Measurements from ENCODE around the gene ZNF593OS. TPM values are rescaled to one million over a fixed set of nuclear protein-coding genes. Genes with fewer than 3 reads are reported as not detected.

ZNF593OS gene
- total and polyA plus RNA-seq, 9 donors = 0.31 to 1.6 (median 0.88) TPM

DNA sequence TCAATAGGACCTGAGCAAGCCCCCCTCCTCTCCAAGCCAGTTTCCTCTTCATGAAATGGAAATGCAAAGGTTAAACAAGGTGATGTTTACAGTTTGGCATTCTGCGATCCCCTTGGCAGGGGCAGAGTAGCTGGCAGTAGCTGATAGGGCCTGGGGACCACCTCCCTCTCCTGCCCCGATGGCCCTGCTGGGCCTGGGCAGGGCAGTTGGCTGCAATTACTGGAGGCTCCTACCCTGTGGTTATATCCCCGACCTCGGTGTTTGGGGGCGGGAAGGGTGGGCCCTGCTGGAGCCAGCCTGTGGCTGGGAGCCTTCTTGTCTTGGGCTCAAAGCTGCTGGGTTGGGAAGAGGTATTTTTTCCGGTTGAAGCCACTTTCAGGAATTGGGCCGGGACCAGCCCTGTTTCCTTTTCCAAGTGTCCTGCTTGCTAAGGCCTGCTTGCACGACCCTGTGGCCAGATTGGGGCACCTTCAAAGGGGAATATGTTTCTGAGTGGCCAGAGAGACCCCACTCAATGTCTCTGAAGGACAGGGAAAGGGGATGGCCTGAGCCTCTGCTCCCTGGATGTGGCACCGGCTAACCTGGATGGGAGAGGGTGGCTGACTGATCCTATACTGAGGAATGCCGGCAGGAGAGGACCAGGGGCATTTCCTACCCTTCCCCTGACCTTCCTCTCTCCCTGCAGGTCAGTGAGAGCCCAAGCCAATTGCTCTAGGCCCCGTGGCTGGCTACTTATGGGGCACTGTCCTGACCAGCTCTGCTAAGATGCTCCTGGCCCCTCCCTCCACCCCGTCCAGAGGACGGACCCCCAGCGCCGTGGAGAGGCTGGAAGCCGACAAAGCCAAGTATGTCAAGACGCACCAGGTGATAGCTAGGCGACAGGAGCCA, 10.9 kb downstream of the ZNF593OS start:
- Histone ChIP-seq H3K4me3 (ENCODE audit: low read length) (peak overlapping the region; percentile 46), H3K27ac (ENCODE audit: low read length) (no peak overlapping the region), H3K27me3 (ENCODE audit: control insufficient read depth, insufficient read depth, low read length) (peaks cover 24% of the 10 kb centered on the region), H3K9me3 (replicated peaks; ENCODE audit: control insufficient read depth, low read depth, low read length) (no peaks in the 10 kb centered on the region), H3K4me1 (ENCODE audit: control insufficient read depth, insufficient read depth, low read length) (peaks cover 51% of the 10 kb centered on the region), H3K36me3 (ENCODE audit: control insufficient read depth, insufficient read depth, low read length) (no peaks in the 10 kb centered on the region)
- 13% methylated on average over 9 of the region's 18 CpGs for WGBS (ENCODE audit: insufficient coverage)
- no peak for DNase-seq

DNA sequence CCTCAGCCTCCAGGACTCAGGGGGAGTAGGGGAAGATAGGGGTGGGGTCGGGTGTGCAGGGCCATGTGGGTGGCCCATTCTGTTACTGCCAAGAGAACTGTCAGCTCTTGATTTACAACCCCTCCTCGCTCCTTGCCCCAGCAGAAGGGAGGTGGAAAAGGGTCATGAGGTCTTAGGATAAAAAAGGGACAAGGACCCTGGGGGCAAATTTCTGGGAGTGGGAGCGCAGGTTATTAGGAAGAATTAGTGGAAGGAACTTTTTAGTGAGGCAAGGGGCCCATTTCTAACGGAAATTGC, 11.9 kb downstream of the ZNF593OS start:
- no peak for DNase-seq
- Histone ChIP-seq H3K9me3 (replicated peaks; ENCODE audit: control insufficient read depth, low read depth, low read length) (no peaks in the 10 kb centered on the region), H3K27ac (ENCODE audit: low read length) (peak overlapping the region; percentile 35), H3K27me3 (ENCODE audit: control insufficient read depth, insufficient read depth, low read length) (peaks cover 35% of the 10 kb centered on the region), H3K4me3 (ENCODE audit: low read length) (peak overlapping the region; percentile 16), H3K4me1 (ENCODE audit: control insufficient read depth, insufficient read depth, low read length) (peaks cover 55% of the 10 kb centered on the region), H3K36me3 (ENCODE audit: control insufficient read depth, insufficient read depth, low read length) (no peaks in the 10 kb centered on the region)
- 100% methylated on average over 1 of the region's 4 CpGs for WGBS (ENCODE audit: insufficient coverage)

DNA sequence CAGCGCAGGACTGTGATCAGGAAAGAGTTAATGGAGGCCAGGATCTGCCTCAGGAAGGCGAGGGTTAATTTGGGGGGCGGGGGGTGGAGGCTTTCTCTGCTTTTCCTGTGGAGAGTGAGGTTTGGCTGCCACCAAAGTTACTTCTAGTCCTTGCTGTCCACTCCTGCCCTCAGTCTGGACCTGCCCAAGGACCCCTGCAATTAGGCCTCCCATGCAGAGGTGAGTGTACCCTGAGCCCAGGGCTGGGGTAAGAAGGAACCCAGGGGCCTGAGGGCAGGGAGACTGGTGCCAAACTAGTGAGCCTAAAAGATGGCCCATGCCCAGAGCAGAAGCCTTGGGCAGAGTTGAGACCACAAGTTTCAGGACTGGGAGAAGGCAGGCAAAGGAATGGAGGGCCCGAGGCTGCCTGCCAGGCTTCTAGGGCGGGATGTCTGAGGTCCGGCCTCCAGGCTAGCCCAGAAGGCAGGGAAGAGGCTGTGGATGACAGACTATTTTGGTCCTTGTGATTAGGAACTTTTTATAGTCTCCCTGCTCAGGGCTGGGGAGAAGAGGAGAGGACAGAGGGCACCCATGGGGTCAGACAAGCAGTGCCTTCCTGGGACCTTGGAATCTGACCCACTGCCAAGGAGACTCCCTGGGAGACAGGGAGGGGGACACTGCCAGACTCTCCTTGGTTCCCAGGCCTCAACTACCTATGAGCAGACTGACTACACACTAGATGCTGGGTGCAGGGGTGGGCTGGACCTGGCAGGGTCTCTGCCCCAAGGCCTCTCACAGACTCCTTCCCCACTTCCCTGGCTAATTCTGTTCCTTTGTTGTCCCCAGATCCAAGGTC, 12.5 kb downstream of the ZNF593OS start, which contains the start of gene FAM110D:
Gene FAM110D, plus strand, starts transcription at position 172 of the 835 bp plus-strand sequence. CDS start 2,213 bp downstream, outside the sequence.
- H3K4me3 ChIP-seq (ENCODE audit: low read length) = peak within 1 kb of the TSS; percentile 16
- H3K4me1 ChIP-seq (ENCODE audit: control insufficient read depth, insufficient read depth, low read length) = peaks cover 53% of the 10 kb centered on the region
- peak; percentile 33 for DNase-seq

DNA sequence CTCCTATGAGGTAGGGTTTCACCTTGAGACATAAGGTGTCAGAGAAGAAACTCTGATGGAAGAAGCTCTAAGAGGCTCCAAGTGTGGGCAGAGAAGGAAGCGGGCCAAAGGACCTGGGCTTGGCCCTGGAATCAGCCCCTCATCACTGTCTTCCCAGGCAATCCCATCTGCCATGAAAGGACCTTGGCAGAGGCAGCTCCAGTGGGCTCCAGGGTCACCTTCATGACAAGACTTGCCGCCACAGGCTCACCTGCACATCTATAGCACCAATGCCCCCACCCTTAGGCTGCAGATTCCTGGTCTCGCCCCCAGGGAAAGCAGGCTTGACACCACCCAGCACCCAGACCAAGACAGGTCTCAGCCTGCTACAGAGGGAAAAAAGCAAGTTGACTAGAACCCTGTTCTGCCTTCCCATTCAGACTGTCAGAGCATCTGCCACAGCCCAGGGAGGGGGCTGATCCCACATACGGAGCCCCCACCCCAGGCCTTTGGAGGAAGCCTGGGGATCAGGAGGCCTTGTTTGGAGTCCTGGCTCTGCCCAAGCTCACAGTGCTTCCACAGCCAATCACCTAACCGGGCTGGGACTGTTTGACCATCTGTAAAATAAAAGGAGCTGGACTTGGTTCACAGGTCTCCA, 13.2 kb downstream of the ZNF593OS start:
- 74% methylated on average over 4 of the region's 5 CpGs for WGBS (ENCODE audit: insufficient coverage)
- peaks cover 35% of the 10 kb centered on the region for H3K27me3 ChIP-seq (ENCODE audit: control insufficient read depth, insufficient read depth, low read length)
- peaks cover 47% of the 10 kb centered on the region for H3K4me1 ChIP-seq (ENCODE audit: control insufficient read depth, insufficient read depth, low read length)
- no peak for DNase-seq
- no peaks in the 10 kb centered on the region for H3K9me3 ChIP-seq (replicated peaks; ENCODE audit: control insufficient read depth, low read depth, low read length)
- no peak overlapping the region for H3K27ac ChIP-seq (ENCODE audit: low read length)
- H3K4me3 ChIP-seq (ENCODE audit: low read length) = no peak overlapping the region
- H3K36me3 ChIP-seq (ENCODE audit: control insufficient read depth, insufficient read depth, low read length) = no peaks in the 10 kb centered on the region

More for the DNA sequence above, 12.5 kb downstream of the ZNF593OS start, which contains the start of gene FAM110D:
- peak within 1 kb of the TSS; percentile 35 for H3K27ac ChIP-seq (ENCODE audit: low read length)
- peaks cover 35% of the 10 kb centered on the region for H3K27me3 ChIP-seq (ENCODE audit: control insufficient read depth, insufficient read depth, low read length)
- no peaks in the 10 kb centered on the region for H3K36me3 ChIP-seq (ENCODE audit: control insufficient read depth, insufficient read depth, low read length)
- H3K9me3 ChIP-seq (replicated peaks; ENCODE audit: control insufficient read depth, low read depth, low read length) = no peaks in the 10 kb centered on the region
- WGBS (ENCODE audit: insufficient coverage) = 18% methylated on average over 2 of the region's 6 CpGs

DNA sequence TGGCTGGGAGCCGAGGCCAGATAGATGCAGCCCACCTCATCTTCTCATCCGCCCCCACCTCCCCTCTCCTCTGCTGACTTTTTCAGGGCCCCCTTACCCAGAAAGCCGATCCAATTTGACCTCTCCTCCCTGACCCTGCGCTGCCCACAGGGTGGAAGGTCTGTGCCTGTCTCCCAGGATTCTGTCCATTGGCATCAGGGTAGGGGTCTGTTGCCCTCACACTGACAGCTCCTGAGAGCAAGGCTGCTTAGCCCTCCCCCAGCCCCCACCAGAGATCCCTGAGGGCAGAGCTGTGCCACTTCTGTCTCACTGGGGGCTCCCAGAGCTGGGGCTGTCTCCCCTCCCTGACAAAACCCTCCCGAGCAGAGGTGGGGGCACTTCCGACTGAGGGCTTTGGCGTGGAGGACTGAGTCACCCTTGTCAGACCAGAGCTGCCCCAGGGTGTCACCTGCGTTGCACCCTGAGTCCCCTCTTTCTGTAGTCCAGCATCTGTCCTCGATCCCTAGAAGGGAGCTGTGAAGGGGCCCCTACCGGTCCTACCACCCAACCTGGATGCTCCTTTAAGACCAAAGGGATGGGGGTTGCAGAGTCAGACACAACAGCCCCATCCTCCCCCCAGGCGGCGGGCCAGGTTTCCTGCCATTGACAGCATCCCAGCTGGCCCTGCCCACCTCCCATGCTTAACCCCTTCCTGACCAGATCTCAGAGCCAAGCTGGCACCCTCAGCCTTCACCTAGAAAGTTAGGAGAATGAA, 15.2 kb downstream of the ZNF593OS start:
- DNase-seq = no peak
- Histone ChIP-seq H3K27ac (ENCODE audit: low read length) (peak overlapping the region; percentile 49), H3K9me3 (replicated peaks; ENCODE audit: control insufficient read depth, low read depth, low read length) (no peaks in the 10 kb centered on the region), H3K4me3 (ENCODE audit: low read length) (no peak overlapping the region), H3K4me1 (ENCODE audit: control insufficient read depth, insufficient read depth, low read length) (peaks cover 39% of the 10 kb centered on the region), H3K27me3 (ENCODE audit: control insufficient read depth, insufficient read depth, low read length) (peaks cover 29% of the 10 kb centered on the region), H3K36me3 (ENCODE audit: control insufficient read depth, insufficient read depth, low read length) (no peaks in the 10 kb centered on the region)
- 12% methylated on average over 5 of the region's 12 CpGs for WGBS (ENCODE audit: insufficient coverage)

DNA sequence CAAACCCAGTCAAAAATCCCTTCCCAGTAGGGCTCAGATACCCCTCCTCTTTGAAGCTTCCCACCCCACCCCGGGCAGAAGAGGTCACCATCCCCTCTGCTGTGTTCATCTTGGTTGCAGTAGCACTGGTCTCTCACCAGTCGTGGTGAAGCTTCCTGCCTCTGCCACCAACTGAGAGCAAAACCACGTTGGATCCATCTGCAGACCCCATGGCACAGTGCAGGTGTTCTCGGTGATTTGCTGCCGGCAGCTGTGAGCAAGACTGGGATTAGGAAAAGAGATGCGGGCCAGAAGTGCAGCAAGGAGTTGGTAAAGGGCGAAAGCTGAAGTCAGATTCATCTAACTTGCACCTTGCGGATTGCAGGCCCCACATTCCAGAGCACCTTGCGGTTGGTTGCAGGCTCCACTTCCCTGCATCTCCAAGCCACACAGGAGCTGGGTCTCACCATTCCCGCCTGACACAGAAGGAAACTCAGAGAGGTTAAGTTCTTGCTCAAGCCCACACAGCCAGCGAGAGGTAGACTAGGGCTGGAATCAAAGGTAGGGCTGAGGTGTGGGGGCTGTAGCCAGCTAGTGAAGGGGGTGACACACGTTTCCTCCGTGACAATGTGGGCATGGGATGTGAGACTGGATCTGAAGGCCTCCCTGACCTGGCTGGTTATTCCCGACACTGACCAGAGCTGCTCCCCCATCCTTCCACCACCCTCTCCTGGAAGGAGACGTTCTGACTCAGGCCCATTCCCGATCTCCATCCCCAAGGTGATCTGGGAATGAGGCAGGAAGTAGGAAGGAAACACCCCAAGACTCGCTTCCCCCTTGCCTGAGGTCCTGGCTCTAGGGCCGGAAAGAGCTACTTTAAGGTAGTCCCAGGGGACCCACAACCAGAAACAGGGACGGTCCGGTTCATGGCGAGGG, 16.0 kb downstream of the ZNF593OS start:
- Histone ChIP-seq H3K9me3 (replicated peaks; ENCODE audit: control insufficient read depth, low read depth, low read length) (no peaks in the 10 kb centered on the region), H3K27me3 (ENCODE audit: control insufficient read depth, insufficient read depth, low read length) (peaks cover 27% of the 10 kb centered on the region), H3K4me1 (ENCODE audit: control insufficient read depth, insufficient read depth, low read length) (peaks cover 31% of the 10 kb centered on the region), H3K36me3 (ENCODE audit: control insufficient read depth, insufficient read depth, low read length) (no peaks in the 10 kb centered on the region), H3K4me3 (ENCODE audit: low read length) (no peak overlapping the region), H3K27ac (ENCODE audit: low read length) (peak overlapping the region; percentile 69)
- DNase-seq = no peak
- WGBS (ENCODE audit: insufficient coverage) = 33% methylated on average over 11 of the region's 21 CpGs

DNA sequence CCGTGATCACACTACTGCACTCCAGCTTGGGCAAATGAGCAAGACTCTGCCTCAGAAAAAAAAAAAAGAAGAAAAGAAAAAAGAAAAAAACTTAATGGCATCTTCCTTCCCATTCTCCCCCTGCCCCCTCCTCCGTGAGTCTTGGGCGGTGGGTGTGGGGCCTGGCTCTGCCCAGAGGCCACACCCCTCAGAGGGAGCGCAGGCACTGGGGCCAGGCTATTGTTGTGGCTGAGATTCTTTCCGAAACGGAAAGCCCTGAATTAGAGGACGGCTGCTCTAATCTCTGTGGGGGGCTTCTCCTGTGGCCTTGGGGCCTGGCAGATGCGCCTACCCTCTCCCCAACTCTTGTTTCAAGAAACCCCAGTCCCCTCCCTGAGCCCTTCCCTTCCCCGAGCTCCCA, 16.9 kb downstream of the ZNF593OS start:
- Histone ChIP-seq H3K9me3 (replicated peaks; ENCODE audit: control insufficient read depth, low read depth, low read length) (no peaks in the 10 kb centered on the region), H3K4me1 (ENCODE audit: control insufficient read depth, insufficient read depth, low read length) (peaks cover 31% of the 10 kb centered on the region), H3K36me3 (ENCODE audit: control insufficient read depth, insufficient read depth, low read length) (no peaks in the 10 kb centered on the region), H3K27me3 (ENCODE audit: control insufficient read depth, insufficient read depth, low read length) (peaks cover 28% of the 10 kb centered on the region), H3K27ac (ENCODE audit: low read length) (no peak overlapping the region), H3K4me3 (ENCODE audit: low read length) (no peak overlapping the region)
- no peak for DNase-seq
- 20% methylated on average over 3 of the region's 9 CpGs for WGBS (ENCODE audit: insufficient coverage)

DNA sequence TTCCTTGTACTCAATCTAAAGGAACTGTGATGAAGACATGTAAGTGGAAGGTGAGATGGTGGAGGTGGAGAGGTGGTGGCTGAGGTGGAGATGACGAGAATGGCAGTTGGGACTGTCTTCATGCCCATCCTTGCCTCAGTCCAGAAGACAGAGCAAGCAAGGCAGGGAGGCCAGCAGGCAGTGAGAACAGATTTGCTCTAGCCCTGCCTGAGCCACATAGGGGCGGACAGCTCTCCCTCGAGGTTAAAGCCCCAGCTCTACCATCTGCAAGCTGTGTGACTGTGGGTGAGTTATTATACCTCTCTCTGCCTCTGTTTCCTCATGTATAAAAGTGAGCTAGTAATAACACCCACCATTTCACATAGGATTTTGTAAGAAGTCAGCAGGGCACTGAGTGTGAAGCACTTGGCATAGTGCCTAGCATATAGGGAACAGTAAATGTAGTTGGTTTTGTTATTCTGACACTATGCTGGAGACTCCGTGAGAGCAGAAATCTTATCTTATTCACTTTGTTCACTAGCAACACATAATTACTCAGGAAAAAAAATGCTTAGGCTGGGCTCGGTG, 17.6 kb downstream of the ZNF593OS start:
- H3K4me1 ChIP-seq (ENCODE audit: control insufficient read depth, insufficient read depth, low read length) = peaks cover 24% of the 10 kb centered on the region
- H3K27ac ChIP-seq (ENCODE audit: low read length) = no peak overlapping the region
- 80% methylated on average over 2 of the region's 5 CpGs for WGBS (ENCODE audit: insufficient coverage)

DNA sequence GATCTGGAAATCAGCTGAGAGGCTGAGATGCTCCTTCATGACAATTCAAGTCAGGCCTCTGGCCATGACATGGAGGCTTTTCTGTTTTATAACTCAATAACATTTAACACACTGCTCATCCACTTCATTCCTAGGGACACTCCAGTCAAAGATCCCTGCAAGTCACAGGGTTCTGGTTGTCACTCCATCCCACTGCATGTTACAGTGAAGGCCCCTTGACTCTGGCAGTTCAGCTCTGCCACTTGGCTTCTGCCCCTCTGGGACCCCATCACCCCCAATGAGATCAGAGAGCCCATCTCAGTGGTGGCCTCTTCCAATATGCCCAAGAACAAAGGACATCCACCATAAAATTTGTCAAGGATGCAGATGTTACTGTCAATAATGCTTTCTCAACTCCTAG, 22.7 kb downstream of the ZNF593OS start:
- DNase-seq = no peak
- no peak overlapping the region for H3K4me3 ChIP-seq (ENCODE audit: low read length)
- H3K9me3 ChIP-seq (replicated peaks; ENCODE audit: control insufficient read depth, low read depth, low read length) = no peaks in the 10 kb centered on the region

More for the DNA sequence above, 17.6 kb downstream of the ZNF593OS start:
- no peaks in the 10 kb centered on the region for H3K9me3 ChIP-seq (replicated peaks; ENCODE audit: control insufficient read depth, low read depth, low read length)
- DNase-seq = no peak
- peaks cover 28% of the 10 kb centered on the region for H3K27me3 ChIP-seq (ENCODE audit: control insufficient read depth, insufficient read depth, low read length)
- no peak overlapping the region for H3K4me3 ChIP-seq (ENCODE audit: low read length)
- no peaks in the 10 kb centered on the region for H3K36me3 ChIP-seq (ENCODE audit: control insufficient read depth, insufficient read depth, low read length)

More for the DNA sequence above, 22.7 kb downstream of the ZNF593OS start:
- peaks cover 13% of the 10 kb centered on the region for H3K27me3 ChIP-seq (ENCODE audit: control insufficient read depth, insufficient read depth, low read length)
- H3K27ac ChIP-seq (ENCODE audit: low read length) = no peak overlapping the region
- H3K36me3 ChIP-seq (ENCODE audit: control insufficient read depth, insufficient read depth, low read length) = no peaks in the 10 kb centered on the region
- peaks cover 5% of the 10 kb centered on the region for H3K4me1 ChIP-seq (ENCODE audit: control insufficient read depth, insufficient read depth, low read length)

All from muscle of leg (tissue), 11 donors.